ENCODE measurements around the gene BCL6.

The BCL6 gene

GRCh38 chr3:187738331-187739093 is 6.8 kb downstream of the BCL6 start:
- DNase-seq, result peak; percentile 74

- no peak for DNase-seq
These were observed 7.3 kb downstream of the BCL6 start for GRCh38 chr3:187738071-187738330.

DNA sequence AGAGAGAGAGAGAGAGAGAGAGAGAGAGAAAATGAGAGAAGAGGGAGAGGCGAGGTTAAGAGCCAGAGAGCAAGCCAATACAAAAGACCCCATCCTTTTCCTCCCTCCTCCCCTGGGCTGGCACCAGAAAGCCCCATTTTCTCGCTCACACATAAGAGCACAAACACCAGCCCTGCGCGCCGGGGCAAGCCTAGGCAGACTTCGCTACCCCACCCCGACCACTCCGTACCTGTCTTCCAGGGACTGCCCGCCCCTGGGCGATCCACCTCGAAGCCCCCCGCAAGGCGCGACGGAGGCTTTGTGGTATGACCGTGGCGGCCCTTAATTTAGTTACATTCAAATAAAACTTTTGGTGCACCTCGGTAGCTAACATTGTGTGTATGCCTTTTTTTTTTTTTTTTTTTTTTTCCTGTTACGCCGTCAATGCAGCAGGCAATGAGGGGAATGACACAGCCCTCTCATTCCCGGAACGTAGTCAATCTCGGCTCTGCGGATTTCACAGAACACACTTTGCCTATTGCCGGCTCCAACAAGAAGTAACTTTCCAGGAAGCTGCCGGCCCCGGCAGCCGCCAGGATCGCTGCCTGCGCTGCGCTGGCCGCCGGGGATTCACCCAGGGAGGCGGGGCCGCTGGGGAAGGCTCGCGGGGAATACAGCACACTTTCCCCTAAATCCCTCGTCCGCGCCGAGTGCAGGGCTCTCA is 7.7 kb downstream of the BCL6 start:
- DNase-seq, result no peak

- no peak for DNase-seq
These were observed 8.3 kb downstream of the BCL6 start for GRCh38 chr3:187737006-187737367.

DNA sequence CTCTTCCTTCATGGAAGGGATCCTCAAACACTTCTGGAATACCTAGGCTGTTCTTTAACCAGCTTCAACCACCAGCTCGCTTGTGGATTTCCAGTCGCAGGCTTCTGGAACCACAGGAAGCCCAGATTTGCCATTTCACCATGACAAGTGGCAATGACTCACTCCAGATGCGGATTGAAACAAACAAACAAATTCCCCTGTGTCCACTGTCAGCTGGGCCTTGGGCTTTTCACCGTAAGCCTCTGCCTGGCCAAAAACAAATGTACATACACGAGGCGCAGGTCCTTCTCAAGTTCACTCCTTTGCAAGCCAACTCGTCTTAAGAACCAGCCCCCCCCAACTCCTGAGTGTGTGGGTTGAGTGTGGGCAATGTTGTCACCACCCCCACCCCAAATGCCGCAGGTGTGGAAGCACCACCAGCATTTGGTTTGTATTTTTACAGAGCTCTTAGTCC is 8.8 kb downstream of the BCL6 start:
- DNase-seq, result no peak

GRCh38 chr3:187735837-187736236 is 9.4 kb downstream of the BCL6 start:
- no peak for DNase-seq

DNA sequence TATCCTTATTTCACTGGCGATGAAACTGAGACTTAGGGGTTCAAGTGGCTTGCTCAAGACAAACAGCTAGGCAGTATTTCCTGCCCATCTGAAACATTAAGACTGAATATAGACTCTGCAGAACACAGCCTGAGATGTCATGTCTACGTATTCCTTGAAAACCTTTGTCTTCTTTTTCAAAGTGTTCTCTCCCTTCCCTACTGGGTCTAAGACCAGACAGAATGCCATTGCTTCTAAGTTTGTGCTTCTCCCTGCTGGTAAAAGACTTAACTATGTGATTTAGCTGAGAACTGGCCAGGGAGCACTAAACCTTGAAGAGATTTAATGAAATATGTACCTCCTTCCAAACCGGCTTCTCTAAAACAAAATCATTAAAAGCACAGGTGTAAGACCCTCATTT is 9.9 kb downstream of the BCL6 start:
- DNase-seq, result no peak

GRCh38 chr3:187734841-187735240 is 10.4 kb downstream of the BCL6 start:
- no peak for DNase-seq

- no peak for DNase-seq
These were observed 11.9 kb downstream of the BCL6 start for GRCh38 chr3:187733371-187733770.

GRCh38 chr3:187729598-187729997 is 15.7 kb downstream of the BCL6 start:
- DNase-seq, result no peak

DNA sequence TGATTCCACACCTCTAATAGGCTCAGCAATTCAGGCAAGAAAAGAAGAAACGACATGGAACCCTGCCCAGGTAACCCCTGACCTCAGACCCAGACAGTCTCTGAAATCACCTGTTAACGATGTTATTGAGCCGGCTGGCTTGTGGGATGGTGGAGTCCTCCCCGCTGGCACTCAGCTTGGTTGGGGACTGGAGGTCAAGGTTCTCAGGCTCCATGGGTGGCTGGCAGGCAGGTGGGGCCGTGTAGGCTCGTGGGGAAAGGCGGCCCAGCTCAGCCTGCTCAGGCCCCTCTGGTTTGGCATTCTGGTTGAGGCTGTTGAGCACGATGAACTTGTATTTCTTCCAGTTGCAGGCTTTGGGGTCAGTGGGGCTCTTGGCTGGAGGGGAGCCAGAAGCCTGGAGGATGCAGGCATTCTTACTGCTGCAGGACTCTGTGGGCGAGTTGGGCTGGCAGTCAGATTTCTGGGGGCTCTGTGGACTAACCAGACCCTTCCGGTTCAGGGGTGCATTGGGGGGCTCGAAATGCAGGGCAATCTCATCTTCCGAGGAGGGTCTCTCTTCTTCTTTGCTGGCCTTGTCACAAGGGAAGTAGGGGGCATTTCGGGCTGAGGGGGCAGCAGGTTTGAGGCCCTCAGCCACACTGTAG is 16.2 kb downstream of the BCL6 start:
- no peak for DNase-seq

DNA sequence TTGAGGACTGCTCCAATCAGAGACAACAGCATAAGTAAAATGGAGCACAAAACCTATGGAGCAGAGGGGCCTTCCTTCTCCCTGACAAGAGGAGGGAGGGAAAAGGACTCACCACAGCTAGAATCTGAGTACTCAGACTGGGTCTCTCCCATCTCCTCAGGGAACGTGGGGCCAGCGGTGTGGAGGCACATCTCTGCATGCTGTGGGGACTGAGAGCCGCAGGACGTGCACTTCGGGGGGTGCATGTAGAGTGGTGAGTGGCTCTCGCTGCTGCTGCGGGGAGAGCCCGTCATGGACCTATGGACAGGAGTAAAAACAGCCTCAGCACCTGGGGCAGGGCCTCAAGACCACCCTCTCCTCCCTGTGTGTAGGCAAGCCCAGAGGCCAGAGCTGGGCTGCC is 17.0 kb downstream of the BCL6 start:
- no peak for DNase-seq

DNA sequence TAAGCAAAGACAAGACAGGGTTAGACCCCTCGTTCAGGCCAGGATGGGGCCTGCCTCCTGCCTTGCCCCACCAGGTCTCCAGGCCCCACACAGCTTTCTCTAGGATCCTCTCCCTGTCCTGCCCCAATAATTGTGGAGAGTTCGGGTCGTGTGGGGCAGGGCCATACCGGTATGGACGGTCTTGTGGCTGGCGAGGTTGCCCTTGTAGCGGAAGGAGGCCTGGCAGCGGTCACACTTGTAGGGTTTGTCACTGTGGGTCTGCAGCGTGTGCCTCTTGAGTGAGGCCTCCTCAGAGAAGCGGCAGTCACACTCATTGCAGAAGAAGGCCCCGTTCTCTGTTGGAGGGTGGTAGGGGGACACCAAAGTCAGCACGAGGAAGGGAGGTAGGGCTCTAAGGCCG is 18.7 kb downstream of the BCL6 start:
- no peak for DNase-seq

GRCh38 chr3:187725653-187726370 is 19.5 kb downstream of the BCL6 start:
- no peak for DNase-seq

DNA sequence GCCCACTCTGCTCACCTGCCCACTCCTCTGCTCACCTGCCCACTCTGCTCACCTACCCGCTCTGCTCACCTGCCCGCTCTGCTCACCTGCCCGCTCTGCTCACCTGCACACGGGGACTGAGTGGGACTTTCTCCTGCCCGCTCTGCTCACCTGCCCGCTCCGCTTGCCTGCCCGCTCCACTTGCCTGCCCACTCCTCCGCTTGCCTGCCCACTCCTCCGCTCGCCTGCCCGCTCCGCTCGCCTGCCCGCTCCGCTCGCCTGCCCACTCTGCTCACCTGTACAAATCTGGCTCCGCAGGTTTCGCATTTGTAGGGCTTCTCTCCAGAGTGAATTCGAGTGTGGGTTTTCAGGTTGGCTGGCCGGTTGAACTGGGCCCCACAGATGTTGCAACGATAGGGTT is 20.0 kb downstream of the BCL6 start:
- no peak for DNase-seq

GRCh38 chr3:187722206-187722612 is 23.1 kb downstream of the BCL6 start:
- no peak for DNase-seq

- DNase-seq, result no peak
These were observed 24.2 kb downstream of the BCL6 start for GRCh38 chr3:187721055-187721454.

DNA sequence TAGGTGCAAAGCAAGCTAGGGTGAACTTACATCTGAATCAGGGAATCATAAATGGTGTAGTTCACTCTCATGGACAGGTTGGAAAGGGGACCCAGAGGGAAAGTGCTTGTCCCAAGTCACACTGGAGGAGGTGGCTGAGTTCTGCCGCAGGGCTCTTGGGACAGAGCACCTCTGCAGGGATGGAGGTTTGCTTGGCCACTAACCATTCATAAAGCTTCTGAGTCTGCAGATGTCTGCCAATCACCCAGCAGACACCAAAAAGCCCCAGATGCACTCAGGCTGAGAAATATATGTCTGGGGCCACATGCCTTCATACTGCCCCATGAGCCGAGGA is 25.0 kb downstream of the BCL6 start:
- no peak for DNase-seq

DNA sequence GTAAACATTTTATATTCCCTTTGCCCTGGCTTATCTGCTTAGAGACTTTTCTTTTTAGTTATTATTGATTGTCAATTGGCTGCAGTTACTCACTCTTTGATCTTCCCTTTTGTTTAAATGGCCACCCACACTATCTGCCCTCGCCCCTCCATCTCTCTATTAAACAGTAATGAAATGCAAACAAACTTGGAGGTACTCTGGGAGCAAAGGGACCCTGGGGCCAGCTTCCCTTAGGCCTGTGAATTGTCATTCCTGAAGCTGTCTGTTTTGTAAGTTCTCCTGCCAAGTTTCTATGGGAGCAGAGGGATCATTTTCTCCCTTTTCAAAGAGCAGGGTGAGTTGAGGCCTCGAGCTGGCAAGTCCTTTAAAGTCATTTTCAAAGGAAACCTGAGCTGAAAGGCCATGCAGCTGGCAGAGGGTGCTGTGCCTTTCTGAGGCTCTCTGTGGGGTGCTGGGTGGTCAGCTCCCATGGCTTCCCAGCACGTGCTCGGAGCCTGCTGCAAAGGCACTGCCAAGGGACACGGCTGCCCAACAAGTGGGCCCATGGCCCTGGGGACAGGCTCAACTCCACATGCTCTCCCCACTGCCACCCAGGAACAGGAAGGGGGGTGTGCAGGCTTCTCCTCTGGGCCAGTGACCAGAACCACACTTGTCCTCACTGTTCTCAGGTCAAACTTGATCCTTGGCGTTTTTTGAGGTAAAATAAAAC is 25.5 kb downstream of the BCL6 start:
- DNase-seq, result no peak

DNA sequence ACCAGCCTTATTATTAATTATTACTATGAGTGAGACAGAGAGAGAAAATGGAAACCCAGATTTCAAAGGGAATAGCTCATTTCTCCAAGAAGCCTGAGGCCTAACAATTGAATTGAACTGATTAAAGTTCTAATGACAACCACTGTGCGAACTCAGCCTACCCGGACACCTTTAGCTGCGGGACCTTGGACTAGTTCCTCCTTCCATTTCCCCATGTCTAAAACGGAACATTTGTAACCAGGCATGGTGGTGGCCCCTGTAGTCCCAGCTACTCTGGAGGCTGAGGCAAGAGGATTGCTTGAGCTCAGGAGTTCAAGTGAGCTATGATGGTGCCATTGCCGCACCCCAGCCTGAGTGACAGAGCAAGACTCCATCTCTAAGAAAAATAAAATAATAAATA is 26.5 kb downstream of the BCL6 start:
- DNase-seq, result no peak

GRCh38 chr3:187717572-187717971 is 27.7 kb downstream of the BCL6 start:
- no peak for DNase-seq

DNA sequence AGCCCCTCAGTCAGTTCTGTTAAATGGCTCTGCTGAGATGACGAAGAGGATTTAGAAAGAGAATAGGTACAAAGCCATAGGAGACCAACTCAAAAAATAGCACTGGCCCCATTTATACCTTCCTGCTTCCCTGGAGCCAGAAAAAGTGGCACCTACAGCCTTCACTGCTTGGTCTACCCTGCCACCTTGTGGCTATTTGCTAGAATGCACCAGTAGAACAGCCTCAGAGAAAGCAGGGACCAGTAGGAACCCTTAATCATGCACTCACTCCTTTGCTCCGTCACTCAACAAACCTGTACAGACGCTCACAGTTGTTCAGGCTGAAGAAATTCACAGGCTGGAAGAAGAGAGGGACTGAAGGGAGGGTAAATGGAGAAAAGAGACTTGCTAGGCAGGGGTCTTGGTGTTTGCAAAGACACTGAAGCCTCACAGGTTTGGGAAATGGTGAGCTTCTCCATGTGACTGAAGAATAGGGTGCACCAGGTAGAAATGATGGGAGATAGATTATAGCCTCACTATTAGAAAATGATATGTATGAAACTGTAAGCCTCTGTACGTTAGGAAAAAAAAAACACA is 30.8 kb downstream of the BCL6 start:
- peak; percentile 44 for DNase-seq

GRCh38 chr3:187713504-187713903 is 31.8 kb downstream of the BCL6 start:
- DNase-seq, result no peak
